GM19099 (cell line): Measurements from ENCODE around the gene GLDN.

Experiments used
- POLR2A ChIP-seq: IDR thresholded peaks from 3 replicates; pipeline ENCODE4 v1.6.1; 2011; ENCODE audit warnings: low read depth; ENCODE audit not compliant: insufficient read length; ENCODE audit errors: extremely low read depth

The GLDN gene

GRCh38 chr15:51386960-51387698 lies 45.7 kb downstream of the GLDN start:
- TF ChIP-seq POLR2A: no peak

- no peak for TF ChIP-seq POLR2A
Measured at GRCh38 chr15:51387699-51388041, 46.2 kb downstream of the GLDN start.

GRCh38 chr15:51388726-51389125 lies 47.3 kb downstream of the GLDN start:
- no peak for TF ChIP-seq POLR2A

- no peak for TF ChIP-seq POLR2A
Measured at GRCh38 chr15:51390241-51390965, 48.9 kb downstream of the GLDN start.

- TF ChIP-seq POLR2A: no peak
Measured at GRCh38 chr15:51390966-51391422, 49.5 kb downstream of the GLDN start.

GRCh38 chr15:51396921-51397320 lies 55.5 kb downstream of the GLDN start:
- TF ChIP-seq POLR2A: no peak

GRCh38 chr15:51398626-51399025 lies 57.2 kb downstream of the GLDN start:
- TF ChIP-seq POLR2A: no peak

- no peak for TF ChIP-seq POLR2A
Measured at GRCh38 chr15:51401051-51401780, 59.8 kb downstream of the GLDN start.

GRCh38 chr15:51401872-51402517 lies 60.5 kb downstream of the GLDN start:
- TF ChIP-seq POLR2A: no peak

- no peak for TF ChIP-seq POLR2A
Measured at GRCh38 chr15:51403072-51403878, 61.8 kb downstream of the GLDN start.

GRCh38 chr15:51403946-51404695 lies 62.7 kb downstream of the GLDN start:
- TF ChIP-seq POLR2A: no peak

- TF ChIP-seq POLR2A: no peak
Measured at GRCh38 chr15:51405693-51406523, 64.5 kb downstream of the GLDN start.

GRCh38 chr15:51414256-51414860 lies 72.9 kb downstream of the GLDN start:
- TF ChIP-seq POLR2A: no peak

- TF ChIP-seq POLR2A: no peak
Measured at GRCh38 chr15:51416129-51416528, 74.7 kb downstream of the GLDN start.
